HTERT RPE-1 (cell line): Measurements from ENCODE around the gene NECTIN4.
"Not testable (repeated sequence)": the region's sequence is repeated elsewhere in the genome, so short reads cannot be mapped to it uniquely, and the experiment has no call there.

Experiments used
- in situ Hi-C: fragments of 300-500 bp; cut with MboI; formaldehyde crosslinking; loops from 4 replicates; pipeline ENCODE4 v1.14.3; 2020; ENCODE audit warnings: low sequenced_read_pairs

The NECTIN4 gene

DNA sequence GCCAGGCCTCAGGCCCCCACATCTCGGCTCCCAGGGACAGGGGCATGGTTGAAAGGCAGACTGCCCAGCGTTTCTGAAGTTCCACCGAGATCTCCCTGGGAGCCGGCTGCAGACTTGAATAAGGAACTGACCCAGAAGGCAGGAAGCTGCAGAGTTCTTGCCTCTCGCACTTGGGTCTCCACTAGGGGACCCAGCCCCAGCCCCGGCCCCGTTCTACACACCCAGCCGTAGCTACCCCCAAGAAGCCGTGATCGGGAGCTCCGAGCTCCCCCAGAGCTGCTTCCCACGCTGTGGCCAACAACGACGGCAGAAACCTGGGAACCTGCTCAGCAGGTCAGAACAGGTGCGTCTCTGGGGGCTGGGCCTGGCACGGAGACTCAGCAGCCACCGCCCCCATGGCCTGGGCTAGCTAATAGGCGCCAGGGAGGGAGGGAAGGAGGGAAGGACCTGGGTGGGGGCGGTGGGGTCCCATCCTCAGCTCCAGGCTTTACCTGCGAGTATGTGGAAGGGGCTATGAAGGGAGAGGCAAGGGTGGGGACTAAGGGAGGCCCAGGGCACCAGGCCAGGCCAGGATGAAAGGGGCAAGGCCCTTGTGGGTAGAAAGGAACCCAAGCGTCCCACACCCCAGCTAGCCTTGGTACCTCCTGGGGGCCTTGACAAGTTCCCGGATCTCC is at the start of gene NECTIN4:
TSS of gene NECTIN4 (minus strand) at position 308 of the 674 bp plus-strand sequence. CDS start at position 46, 262 bp downstream.
- in situ Hi-C loops, result no loop called here

DNA sequence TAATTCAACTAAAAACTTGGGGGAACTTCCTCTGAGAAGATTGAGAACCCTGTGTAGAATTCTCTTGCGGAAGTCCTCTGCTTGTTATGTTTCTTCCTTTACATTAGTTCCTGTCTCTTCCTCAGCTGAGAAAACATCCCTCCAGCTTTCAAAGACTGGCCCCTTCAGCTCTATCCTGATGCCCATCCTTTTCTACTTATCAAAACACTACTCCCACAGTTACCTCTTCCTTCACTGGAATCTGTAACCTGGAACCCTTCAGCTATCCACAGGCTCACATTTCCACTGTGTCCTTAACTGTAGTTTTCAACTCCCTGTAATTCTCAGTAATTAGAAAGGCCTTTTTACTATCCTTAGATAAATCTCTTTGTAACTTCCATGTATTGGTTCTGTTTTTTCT is 49.1 kb upstream of the NECTIN4 start:
- in situ Hi-C loops, result no loop called here

DNA sequence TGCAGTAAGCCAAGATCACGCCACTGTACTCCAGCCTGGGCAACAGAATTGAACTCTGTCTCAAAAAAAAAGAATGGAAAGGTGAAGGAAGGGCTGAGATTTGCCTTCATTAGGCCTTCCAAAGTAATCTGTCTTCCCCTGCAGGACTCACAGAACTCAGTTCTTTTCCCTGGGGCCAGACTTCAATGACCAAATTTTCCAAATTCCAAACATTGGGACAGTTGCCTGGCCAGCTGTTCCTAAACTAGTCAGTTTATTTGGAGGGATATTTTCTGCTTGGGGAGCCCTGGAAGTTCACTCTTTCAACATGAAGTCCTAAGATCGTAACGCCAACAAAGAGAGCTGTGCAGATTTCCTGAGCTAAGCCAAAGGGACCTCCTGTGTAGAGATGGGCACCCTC is 48.5 kb upstream of the NECTIN4 start:
- in situ Hi-C loops, result no loop called here

DNA sequence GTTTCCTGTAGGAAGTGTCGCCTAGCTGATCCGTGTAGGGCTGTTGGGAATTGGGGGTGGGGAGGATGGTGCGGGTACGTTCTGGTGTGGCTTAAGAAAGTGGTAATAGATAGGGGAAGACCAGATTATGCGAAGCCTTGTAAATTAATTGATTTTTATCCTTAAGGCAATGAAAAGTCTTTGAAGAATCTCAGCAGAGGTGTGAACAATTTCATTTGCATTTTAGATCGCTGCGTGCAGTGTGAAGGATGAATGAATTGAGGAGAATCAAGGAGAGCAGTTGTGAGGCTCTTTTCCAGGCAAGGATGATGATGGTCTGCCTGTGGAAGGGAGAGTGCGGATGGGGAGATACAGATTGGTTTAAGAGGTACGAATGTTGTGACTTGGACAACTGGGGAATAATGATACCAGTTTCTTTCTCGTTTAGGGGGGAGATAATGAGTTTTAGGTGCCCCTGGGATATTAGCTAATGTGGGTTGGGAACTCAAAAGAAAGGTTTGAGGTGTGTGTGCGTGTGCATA is 43.9 kb upstream of the NECTIN4 start:
- in situ Hi-C loops, result no loop called here

DNA sequence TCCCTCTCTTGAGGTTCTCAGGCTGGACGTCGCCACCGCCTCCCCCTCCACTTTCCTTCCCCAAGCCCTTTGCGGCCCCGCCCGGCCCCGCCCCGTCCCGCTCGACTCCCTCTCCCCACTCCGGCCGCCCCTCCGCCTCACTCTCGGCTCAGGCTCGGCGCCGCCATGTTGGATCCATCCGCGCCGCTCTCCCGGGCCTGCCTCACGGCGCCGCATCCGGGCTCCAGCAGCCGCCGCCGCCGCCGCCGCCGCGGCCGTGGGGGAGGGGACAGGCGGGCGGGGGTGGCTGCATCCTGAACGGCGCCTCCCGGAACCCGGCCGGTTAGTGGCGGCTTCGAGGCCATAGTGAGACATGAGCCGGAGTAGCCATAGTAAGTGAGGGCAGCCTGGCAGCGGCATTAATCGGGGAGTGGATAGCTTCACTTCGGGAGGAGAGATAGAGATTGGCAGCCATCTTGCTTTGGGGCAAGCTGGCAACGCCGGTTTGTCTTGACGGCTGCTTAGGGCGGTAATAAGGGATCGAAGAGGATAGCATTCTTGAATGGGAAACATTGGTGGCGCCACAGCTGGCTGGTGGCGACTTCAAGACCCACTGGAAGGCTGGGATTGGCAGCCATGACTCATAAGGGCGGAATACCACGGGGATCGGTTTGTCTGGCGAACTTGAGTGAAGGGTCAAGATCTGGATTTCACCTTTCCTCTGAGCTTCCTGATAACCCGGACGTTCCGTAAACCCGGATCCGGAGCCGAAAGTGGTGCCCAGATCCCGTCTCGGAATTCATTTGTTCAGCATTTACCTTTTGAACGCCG is 43.3 kb upstream of the NECTIN4 start, which contains the start of gene DEDD:
TSS of gene DEDD (minus strand) at position 258 of the 810 bp plus-strand sequence. CDS start 8,205 bp downstream, outside the sequence.
- in situ Hi-C loops, result no loop called here

DNA sequence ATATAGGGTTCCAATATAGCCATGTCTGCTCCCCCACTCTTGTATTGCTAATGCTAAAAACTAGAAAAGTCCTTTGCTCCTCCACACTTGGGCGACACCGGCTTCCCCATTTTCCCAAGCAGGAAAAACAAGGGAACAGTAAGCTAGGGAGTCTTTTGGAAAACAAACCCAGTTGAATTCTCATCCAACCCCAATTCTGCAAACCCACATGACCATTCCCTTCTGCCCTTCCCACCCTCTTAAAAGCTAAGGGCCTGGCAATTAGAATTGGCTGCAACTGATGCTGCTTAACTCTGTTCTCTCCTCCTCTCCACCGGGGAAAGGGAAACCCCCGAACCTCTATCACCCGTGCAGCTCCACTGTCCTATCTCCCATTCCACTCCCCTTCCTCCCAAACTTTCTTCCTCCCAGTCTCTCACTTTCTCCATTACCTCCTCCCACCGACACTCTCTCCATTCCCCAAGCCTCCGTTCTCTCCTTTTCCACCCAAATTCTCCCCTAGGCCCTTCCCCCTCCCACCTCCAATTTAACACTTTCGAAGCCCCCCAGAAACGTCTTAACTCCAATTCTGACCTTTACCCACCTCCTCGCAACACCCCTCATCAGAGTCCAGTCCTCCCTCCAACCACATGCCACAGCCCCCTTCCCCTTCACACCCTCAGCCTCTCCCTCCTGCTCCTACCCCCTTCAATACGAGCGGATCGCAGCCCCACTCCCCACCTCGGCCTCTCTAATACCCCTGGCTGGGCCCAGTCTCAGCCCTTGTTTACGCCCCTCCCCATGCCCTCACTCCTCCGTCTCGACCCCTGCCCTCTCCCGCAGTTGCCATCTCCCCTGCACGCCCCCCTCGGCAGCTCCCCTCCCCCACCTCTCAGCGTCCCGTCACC is 42.4 kb upstream of the NECTIN4 start:
- in situ Hi-C loops, result no loop called here

DNA sequence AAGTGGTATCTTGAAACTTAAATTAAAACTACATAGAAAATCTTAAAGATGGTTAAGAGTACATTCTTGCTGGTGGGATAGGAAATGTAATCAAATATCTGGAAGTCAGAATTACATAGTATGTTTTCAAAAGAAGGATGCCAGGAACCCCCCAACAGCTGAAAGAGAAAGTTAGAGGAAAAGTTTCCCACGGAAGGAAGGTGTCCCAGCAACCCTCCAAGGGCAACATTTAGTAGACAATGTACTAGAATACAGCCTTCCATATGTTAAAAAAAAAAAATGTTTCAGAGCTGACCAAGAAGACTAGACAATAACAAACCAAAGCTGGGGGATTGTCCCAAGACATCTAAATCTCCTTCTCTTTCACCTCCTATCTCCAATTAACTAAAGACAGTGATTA is 40.9 kb upstream of the NECTIN4 start:
- in situ Hi-C loops, result no loop called here

DNA sequence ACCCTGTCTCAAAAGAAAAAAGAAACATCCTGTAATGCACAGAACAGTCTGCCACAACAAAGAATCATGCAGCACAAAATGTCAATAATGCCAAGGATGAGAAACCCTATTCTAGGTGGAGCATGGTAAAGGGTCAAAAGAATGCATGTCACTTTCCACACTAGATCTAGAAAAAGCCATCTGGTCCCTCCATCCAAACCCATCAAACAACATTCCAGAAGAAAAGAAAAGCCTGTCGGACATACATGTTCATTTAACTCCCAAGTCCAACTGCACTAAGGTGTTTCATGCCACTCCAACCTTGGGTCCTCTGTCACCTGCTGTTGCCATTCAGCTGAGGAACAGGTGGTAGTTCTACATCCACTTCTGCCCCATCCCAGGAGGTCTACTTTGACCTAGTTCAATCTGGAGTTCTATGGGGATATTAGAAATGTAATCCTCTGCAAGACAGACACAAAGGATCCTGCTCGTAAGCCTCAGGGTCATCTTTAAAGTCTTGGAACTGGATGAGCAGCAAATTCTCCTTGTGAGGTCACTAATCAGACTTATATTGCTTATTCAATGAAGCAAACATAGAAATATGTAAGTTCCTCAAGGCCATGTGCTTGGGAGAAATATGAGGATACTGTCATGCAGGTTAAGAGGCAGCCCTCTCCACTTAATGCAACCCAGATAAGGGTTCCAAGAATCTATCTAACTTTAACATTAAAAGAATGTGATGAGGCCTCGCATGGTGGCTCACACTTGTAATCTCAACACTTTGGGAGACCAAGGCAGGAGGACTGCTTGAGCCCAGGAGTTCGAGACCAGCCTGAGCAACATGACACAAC is 39.4 kb upstream of the NECTIN4 start:
- in situ Hi-C loops, result no loop called here

DNA sequence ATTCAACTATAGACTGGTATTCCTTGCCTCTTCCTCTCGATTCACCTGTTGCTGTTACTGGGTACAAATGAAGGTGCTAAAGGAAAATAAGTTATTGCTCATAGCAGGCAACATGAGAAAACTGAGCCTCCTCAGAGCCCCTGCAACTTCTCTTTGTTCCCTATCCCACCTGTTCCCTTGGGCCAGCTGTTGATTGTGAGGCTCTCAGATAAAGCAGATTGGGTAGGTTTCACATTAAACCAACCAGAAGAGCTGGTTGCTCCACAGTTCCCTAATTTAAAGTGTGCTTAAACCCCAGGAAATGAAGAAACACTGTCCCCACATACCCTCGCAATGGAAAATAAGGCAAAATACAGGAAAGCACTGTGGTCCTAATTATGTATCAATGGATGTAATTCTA is 38.3 kb upstream of the NECTIN4 start:
- in situ Hi-C loops, result no loop called here

DNA sequence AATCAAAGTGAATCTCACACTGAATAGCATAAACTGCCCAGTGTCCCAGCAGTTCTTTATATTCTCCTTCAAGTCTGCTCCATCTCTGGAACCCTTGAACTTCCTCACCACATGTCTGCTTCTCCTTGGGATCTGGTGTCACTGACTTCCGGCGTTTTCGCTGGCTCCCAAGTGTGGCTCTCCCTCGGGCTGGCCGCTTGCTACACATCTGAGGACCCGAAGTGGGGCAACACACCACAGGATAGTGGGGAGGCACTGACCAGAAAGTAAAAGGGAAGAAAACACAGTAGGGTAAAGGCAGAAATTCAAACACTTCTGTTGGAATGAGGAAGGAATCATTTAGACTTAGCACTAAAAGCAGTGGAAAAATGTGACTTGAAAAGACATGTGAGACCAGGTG is 33.6 kb upstream of the NECTIN4 start:
- in situ Hi-C loops, result no loop called here

DNA sequence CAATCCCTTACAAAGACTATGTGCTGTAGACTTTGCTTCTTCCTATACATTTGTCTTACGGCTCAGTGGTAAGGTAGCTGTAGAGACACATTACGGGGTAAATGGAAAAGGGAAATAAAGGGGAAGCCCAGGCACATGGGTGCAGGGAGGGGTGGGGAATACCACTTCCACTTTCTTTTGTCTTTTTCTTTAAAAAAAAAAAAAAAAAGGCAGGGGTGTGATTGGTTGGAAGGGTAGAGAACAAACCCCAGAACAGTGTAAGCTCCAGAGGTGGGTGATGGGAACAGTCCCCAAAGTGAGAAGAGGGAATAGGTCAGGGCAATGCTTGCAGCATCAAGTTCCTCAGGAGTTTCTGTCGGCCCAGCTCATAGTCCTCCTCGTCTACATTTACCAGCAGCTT is 32.5 kb upstream of the NECTIN4 start:
- in situ Hi-C loops, result no loop called here

DNA sequence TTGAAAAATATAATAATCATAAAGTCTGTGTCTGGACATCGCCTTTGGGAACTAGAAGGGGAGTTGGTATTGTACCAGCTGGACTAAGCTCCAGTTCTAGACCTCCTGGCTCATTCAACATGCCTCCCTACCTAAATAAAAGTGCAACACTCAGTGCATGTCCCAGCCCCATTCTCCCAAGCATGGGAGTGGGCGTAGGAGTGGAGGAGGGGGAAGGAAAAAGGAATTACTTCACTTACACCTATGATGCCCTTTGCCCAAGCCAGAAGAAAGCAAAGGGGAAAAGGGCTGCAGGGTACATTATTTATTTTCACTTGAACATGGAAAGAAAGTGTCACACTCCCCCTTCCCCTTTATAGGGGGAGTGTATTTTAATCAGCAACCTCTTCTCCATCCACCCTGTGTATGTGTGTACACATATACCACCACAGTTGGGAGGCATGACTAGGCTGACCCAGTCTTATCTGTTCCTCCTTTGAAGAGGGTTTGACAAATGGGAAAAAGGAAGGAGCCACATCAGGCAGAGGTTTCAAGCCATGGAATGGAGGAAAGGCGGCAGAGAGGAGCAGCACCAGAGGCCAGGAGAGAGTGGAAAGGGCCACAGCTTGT is 31.8 kb upstream of the NECTIN4 start:
- in situ Hi-C loops, result no loop called here

DNA sequence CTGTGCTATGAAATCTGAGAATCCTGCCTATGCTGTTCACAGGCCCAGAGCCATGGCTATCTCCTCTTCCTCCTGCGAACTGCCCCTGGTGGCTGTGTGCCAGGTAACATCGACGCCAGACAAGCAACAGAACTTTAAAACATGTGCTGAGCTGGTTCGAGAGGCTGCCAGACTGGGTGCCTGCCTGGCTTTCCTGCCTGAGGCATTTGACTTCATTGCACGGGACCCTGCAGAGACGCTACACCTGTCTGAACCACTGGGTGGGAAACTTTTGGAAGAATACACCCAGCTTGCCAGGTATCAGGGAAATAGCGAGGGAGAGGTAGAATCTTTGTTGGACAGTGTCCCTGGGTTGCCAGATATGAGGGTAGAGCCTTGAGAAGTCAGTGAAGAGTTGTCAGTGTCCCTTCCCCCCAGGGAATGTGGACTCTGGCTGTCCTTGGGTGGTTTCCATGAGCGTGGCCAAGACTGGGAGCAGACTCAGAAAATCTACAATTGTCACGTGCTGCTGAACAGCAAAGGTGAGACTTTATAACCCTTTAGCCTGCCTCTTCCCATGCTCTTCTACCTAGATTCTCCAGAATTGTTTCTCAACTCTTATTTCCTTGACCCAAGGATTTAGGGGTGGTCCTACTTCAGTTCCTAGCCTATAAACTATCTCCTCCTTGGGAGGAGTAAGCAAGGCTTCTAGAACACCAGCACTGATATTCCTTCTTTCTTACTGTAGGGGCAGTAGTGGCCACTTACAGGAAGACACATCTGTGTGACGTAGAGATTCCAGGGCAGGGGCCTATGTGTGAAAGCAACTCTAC is 29.9 kb upstream of the NECTIN4 start:
- in situ Hi-C loops, result no loop called here

DNA sequence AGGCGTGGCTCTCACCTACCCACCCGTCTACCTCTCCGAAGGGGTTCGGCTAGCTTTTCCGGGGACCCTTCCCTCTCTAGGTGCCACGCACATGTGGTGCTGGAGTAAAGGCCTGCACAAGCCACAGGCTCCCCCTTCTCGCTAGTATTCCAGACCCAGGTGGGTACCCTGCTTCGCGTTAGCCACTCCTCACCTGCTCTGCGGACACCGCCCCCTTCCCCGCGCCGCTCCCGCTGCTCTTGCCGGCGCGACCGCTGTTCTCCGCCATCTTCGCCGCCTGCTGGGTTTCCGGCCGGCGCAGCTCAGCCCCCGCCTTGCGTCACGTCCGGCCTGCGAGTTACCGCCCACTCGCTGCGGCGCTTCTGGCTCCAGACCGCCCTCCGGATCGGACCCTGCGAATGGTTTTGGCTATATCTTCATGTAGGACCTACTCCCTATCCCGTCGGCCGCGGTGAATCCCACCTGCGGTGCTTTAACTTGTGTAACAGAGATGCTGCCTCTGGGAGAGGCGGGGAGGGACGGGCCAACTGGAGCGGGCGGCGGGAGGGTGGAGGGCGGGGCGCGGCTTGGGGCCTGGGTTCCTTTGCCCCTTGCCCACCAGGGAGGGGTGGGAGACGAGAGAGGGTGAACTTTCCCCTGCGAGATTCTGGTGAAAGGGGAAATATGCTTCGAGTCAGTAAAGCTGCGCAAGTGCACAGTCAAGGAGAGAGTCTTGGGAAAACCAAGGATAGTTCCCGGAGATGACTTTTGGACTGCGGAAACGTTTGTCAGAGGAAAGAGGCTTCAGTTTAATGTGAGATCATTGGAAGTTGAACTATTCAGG is 28.6 kb upstream of the NECTIN4 start, which contains the start of the genes NIT1 and PFDN2:
TSS of gene NIT1 (plus strand) at position 347 of the 823 bp plus-strand sequence. CDS start at position 419, 72 bp downstream.
TSS of gene PFDN2 (minus strand) at position 279 of the 823 bp plus-strand sequence. CDS start at position 268, 11 bp downstream.
- in situ Hi-C loops, result no loop called here

DNA sequence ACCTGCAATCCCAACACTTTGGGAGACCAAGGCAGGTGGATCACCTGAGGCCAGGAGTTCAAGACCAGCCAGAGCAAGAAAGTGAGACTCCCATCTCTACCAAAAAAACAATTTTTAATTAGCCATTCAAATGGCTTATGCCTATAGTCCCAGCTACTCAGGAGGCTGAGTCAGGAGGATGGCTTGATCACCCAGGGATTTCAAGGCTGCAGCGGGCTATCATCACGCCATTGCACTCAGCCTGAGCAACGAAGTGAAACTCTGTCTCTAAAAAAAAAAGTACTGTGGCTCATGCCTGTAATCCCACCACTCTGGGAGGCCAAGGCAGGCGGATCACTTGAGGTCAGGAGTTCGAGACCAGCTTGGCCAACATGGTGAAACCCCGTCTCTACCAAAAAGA is 26.6 kb upstream of the NECTIN4 start:
- in situ Hi-C loops, result not testable (repeated sequence)

DNA sequence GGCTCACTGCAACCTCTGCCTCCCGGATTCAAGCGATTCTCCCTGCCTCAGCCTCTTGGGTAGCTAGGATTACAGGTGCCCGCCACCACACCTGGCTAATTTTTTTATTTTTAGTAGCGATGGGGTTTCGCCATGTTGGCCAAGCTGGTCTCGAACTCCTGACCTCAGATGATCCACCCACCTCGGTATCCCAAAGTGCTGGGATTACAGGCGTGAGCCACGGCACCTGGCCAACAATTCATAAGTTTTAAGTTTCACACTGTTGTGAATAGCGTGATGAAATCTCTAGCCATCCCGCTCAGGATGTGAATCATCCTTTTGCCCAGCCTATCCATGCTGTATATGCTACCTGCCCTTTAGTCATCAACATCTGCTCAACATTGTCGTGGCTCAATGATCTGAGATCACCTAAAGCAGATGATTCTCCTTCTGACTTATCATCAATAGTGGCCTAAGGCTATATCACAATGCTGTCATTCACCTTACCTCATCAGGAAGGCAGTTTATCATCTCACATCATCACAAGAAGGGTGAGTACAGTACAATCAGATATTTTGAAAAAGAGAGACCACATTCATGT is 25.9 kb upstream of the NECTIN4 start:
- in situ Hi-C loops, result no loop called here

DNA sequence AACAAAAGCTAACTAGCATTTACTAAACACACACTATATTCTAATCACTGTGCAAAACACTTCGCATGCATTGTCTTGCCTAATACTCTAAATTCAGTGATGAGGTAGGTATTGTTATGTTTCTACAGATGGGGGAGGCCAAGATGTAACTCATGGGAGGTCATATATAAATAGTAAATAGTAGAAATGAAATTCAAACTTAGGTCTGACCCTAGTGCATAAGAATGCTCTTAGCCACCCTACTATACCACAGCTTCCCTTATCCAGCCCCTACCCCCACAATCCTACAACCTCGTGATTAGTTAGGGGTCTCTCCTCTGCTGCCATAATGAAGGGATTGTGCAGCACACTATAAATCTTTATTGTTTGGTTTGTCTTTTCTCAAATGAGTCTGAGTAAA is 25.2 kb upstream of the NECTIN4 start:
- in situ Hi-C loops, result no loop called here
